ENCODE data around the gene CCT8L2. TPM values are rescaled to one million over a fixed set of nuclear protein-coding genes. Genes with fewer than 3 reads are reported as not detected.

CCT8L2 gene
- total RNA-seq, 1 experiment from 2014 or later = not detected

DNA sequence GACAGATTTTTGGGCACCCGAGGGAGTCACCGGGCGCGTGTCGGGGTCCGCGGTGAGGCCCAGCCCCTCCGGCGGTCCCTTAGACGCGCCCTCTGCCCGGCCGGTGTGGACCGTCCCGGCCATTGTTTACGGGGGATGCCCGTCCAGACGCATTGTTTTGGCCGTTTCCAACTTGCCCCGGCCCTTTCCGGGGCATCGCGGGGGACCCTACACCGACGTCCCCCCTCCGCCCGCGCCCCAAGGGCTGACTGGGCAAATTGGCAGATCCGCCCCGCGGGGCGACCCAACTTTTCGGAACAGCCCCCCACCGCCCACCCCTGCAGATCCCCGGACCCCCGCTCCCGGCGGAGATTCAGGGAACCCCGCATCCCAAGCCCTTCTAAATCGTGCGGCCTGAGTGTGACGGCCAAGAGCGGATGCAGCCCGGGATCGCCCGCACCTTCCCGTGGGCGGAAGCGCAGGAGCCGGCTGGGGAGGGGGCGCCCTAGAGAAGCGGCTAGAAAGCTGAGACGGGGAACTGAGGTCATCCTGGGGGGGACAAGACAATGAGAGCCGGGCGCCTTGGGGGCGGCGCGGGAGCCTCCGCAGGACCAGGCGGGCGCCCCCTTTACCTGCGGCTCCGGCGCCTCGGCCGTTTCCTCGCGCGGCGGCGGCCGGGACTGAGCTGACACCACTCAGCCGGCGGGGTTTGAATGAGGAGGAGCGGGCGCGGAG, 17.1 kb upstream of the CCT8L2 start:
- ATAC-seq (no peak), DNase-seq (ENCODE audit: low read depth, low spot score) (no peak)
- H4K20me1 ChIP-seq (ENCODE audit: insufficient read depth) = no peaks in the 10 kb centered on the region
- no peak overlapping the region for H3K27ac ChIP-seq (ENCODE audit: low read depth, low read length)
- no peaks in the 10 kb centered on the region for H3K79me2 ChIP-seq (ENCODE audit: insufficient read depth, low read length)
- no peak overlapping the region for H3K9ac ChIP-seq (ENCODE audit: low read length)
- intact Hi-C loops (cut with micrococcal nuclease) = no loop called here
- ChIA-PET RAD21 (ENCODE audit: low non-redundant PET in 1 of 2, low total read pairs in 2 of 2, uncharacterized antibody in 2 of 2, unreplicated experiment in 2 of 2) (no interaction called here), CTCF (no interaction called here), POLR2A (no interaction called here)
- H3K9me2 ChIP-seq (ENCODE audit: insufficient read depth) = no peaks in the 10 kb centered on the region
- H3K27me3 ChIP-seq (ENCODE audit: insufficient read depth, low read length) = no peaks in the 10 kb centered on the region
- no peaks in the 10 kb centered on the region for H3K4me1 ChIP-seq (ENCODE audit: control insufficient read depth in 1 of 2, insufficient read depth in 2 of 2, low read length in 2 of 2)
- BruUV-seq (replicated peaks) = no TSS peak
- H3K9me3 ChIP-seq (ENCODE audit: control insufficient read depth in 1 of 2, insufficient read depth in 1 of 2, low read depth in 1 of 2, low read length in 2 of 2) = no peaks in the 10 kb centered on the region
- no peak overlapping the region for H3K4me2 ChIP-seq (ENCODE audit: low read length)
- no peaks in the 10 kb centered on the region for H3K36me3 ChIP-seq (ENCODE audit: control insufficient read depth in 1 of 2, insufficient read depth in 2 of 2, low read length in 2 of 2)
- H2AFZ ChIP-seq (ENCODE audit: low read depth, low read length, poor library complexity, severe bottlenecking) = no peak overlapping the region
- TF ChIP-seq JUND (IDR thresholded peaks at IDR 0.05) = no peak
- no peak overlapping the region for H3K4me3 ChIP-seq (replicated peaks in 1 of 2; ENCODE audit: low read depth in 1 of 2, low read length in 2 of 2)

DNA sequence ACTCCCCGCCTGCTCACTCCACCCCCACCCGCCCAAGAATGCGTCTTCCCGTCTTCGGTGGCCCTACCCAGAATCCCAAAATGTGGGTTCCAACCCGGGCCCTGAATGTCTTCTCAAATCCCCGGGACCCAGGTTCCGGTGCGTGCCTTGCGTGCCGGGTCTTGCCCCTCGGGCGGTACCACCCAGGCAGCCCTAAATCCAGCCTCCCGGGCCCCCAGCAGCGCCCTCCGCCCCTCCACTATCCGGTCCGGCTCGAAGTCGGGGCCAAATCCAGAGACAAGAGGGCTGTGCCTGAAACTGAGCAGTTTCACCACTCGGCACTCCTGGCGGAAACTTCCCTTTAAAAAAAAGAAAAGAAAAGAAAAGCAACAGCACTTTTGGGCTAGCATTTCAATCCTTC, 16.3 kb upstream of the CCT8L2 start:
- no TSS peak for BruUV-seq (replicated peaks)
- Histone ChIP-seq H3K79me2 (ENCODE audit: insufficient read depth, low read length) (no peaks in the 10 kb centered on the region), H3K4me2 (ENCODE audit: low read length) (no peak overlapping the region), H3K36me3 (ENCODE audit: control insufficient read depth in 1 of 2, insufficient read depth in 2 of 2, low read length in 2 of 2) (no peaks in the 10 kb centered on the region), H3K9me2 (ENCODE audit: insufficient read depth) (no peaks in the 10 kb centered on the region), H3K9ac (ENCODE audit: low read length) (no peak overlapping the region), H3K9me3 (ENCODE audit: control insufficient read depth in 1 of 2, insufficient read depth in 1 of 2, low read depth in 1 of 2, low read length in 2 of 2) (no peaks in the 10 kb centered on the region), H3K27me3 (ENCODE audit: insufficient read depth, low read length) (no peaks in the 10 kb centered on the region), H3K4me1 (ENCODE audit: control insufficient read depth in 1 of 2, insufficient read depth in 2 of 2, low read length in 2 of 2) (no peaks in the 10 kb centered on the region), H4K20me1 (ENCODE audit: insufficient read depth) (no peaks in the 10 kb centered on the region), H2AFZ (ENCODE audit: low read depth, low read length, poor library complexity, severe bottlenecking) (no peak overlapping the region), H3K4me3 (replicated peaks in 1 of 2; ENCODE audit: low read depth in 1 of 2, low read length in 2 of 2) (no peak overlapping the region), H3K27ac (ENCODE audit: low read depth, low read length) (no peak overlapping the region)
- ChIA-PET POLR2A (no interaction called here), RAD21 (ENCODE audit: low non-redundant PET in 1 of 2, low total read pairs in 2 of 2, uncharacterized antibody in 2 of 2, unreplicated experiment in 2 of 2) (no interaction called here), CTCF (no interaction called here)
- intact Hi-C loops (cut with micrococcal nuclease) = no loop called here
- DNase-seq (ENCODE audit: low read depth, low spot score) = no peak
- ATAC-seq = no peak
- TF ChIP-seq SRF (IDR thresholded peaks at IDR 0.05; ENCODE audit: low read depth) (no peak), CEBPB (IDR thresholded peaks at IDR 0.05; ENCODE audit: low read depth) (no peak), FOSL1 (IDR thresholded peaks at IDR 0.05; ENCODE audit: low read depth) (no peak), EZH2 (IDR thresholded peaks at IDR 0.05) (no peak), SIN3A (IDR thresholded peaks at IDR 0.05; ENCODE audit: low read depth) (no peak), ELF1 (IDR thresholded peaks at IDR 0.05; ENCODE audit: borderline replicate concordance, low read depth) (no peak), ZNF274 (IDR thresholded peaks at IDR 0.05; ENCODE audit: low read depth, low read length) (no peak), SP1 (IDR thresholded peaks at IDR 0.05; ENCODE audit: low read depth) (no peak), YY1 (IDR thresholded peaks at IDR 0.05; ENCODE audit: extremely low read depth, insufficient replicate concordance, low read depth, low read length) (no peak), TCF7L2 (IDR thresholded peaks at IDR 0.05; ENCODE audit: borderline replicate concordance, extremely low read depth, insufficient read depth, insufficient read length) (no peak), EGR1 (IDR thresholded peaks at IDR 0.05; ENCODE audit: low read depth) (no peak), POLR2A (IDR thresholded peaks at IDR 0.05; ENCODE audit: borderline replicate concordance, extremely low read depth, insufficient read depth, insufficient read length) (no peak), JUND (IDR thresholded peaks at IDR 0.05) (no peak)
- TF ChIP-seq, protein P1, sequence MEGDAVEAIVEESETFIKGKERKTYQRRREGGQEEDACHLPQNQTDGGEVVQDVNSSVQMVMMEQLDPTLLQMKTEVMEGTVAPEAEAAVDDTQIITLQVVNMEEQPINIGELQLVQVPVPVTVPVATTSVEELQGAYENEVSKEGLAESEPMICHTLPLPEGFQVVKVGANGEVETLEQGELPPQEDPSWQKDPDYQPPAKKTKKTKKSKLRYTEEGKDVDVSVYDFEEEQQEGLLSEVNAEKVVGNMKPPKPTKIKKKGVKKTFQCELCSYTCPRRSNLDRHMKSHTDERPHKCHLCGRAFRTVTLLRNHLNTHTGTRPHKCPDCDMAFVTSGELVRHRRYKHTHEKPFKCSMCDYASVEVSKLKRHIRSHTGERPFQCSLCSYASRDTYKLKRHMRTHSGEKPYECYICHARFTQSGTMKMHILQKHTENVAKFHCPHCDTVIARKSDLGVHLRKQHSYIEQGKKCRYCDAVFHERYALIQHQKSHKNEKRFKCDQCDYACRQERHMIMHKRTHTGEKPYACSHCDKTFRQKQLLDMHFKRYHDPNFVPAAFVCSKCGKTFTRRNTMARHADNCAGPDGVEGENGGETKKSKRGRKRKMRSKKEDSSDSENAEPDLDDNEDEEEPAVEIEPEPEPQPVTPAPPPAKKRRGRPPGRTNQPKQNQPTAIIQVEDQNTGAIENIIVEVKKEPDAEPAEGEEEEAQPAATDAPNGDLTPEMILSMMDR (IDR thresholded peaks at IDR 0.05 in 2 of 3, conservative IDR thresholded peaks at IDR 0.05 in 1 of 3; ENCODE audit: borderline replicate concordance in 1 of 3, insufficient read depth in 1 of 3, low read depth in 2 of 3, low read length in 2 of 3) = no peak
- TF ChIP-seq, protein P2, sequence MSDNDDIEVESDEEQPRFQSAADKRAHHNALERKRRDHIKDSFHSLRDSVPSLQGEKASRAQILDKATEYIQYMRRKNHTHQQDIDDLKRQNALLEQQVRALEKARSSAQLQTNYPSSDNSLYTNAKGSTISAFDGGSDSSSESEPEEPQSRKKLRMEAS (IDR thresholded peaks at IDR 0.05) = no peak
- TF ChIP-seq, protein P3, sequence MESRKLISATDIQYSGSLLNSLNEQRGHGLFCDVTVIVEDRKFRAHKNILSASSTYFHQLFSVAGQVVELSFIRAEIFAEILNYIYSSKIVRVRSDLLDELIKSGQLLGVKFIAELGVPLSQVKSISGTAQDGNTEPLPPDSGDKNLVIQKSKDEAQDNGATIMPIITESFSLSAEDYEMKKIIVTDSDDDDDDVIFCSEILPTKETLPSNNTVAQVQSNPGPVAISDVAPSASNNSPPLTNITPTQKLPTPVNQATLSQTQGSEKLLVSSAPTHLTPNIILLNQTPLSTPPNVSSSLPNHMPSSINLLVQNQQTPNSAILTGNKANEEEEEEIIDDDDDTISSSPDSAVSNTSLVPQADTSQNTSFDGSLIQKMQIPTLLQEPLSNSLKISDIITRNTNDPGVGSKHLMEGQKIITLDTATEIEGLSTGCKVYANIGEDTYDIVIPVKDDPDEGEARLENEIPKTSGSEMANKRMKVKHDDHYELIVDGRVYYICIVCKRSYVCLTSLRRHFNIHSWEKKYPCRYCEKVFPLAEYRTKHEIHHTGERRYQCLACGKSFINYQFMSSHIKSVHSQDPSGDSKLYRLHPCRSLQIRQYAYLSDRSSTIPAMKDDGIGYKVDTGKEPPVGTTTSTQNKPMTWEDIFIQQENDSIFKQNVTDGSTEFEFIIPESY (IDR thresholded peaks at IDR 0.05; ENCODE audit: extremely low read depth, insufficient replicate concordance, low read length) = no peak

Measured in HCT116 (cell line).